ENCODE results near the gene HDC.

GRCh38 chr15:50234764-50235163 is 30.8 kb downstream of the HDC start:
- TF ChIP-seq CTCF (IDR thresholded peaks at IDR 0.05; ENCODE audit: low read length) (no peak), EZH2 (optimal IDR thresholded peaks at IDR 0.05; ENCODE audit: low read depth, low read length) (no peak), EZH2phosphoT487 (IDR thresholded peaks at IDR 0.05; ENCODE audit: low read length) (no peak)

Data from MM.1S (cell line).